HepG2 (cell line): Measurements from ENCODE around the gene PXDC1. TPM values are rescaled to one million over a fixed set of nuclear protein-coding genes. Genes with fewer than 3 reads are reported as not detected.

ENCODE experiments used
- AGO2 ChIP-seq: fragments of 200-400 bp; formaldehyde crosslinking; optimal IDR thresholded peaks from 2 replicates; pipeline ENCODE3; 2017; ENCODE audit warnings: mild to moderate bottlenecking, low read depth, low read length, moderate library complexity
- ASH2L ChIP-seq: fragments of 300-600, 200-600 bp; sonication (generic); IDR thresholded peaks from 2 replicates; pipeline ENCODE4 v1.7.0; 2017; ENCODE audit warnings: low read depth, mild to moderate bottlenecking, moderate library complexity, mixed read lengths, low read length; ENCODE audit not compliant: insufficient read length
- CTCF ChIP-seq: sonication (generic); formaldehyde crosslinking; IDR thresholded peaks from 2 replicates; pipeline ENCODE4 v1.5.0; 2020; ENCODE audit warnings: mild to moderate bottlenecking, missing genetic modification reagents, moderate library complexity
- ELF3 ChIP-seq: IDR thresholded peaks from 2 replicates; pipeline ENCODE4 v1.6.1; 2016; ENCODE audit warnings: missing genetic modification reagents, missing compliant biosample characterization
- EP300 ChIP-seq, 3 experiments: sonication (generic) in 1 of 3; formaldehyde crosslinking in 1 of 3; IDR thresholded peaks; 2 replicates each; pipeline versions ENCODE4 v1.5.1 to v1.6.1; 2011 to 2020; ENCODE audit warnings: low read depth in 2 of 3, low read length in 2 of 3, borderline replicate concordance in 1 of 3, improper control_type of control experiment in 1 of 3, mild to moderate bottlenecking in 1 of 3, missing genetic modification reagents in 1 of 3, moderate library complexity in 1 of 3
- FOXM1 ChIP-seq: sonication (generic); formaldehyde crosslinking; IDR thresholded peaks from 2 replicates; pipeline ENCODE4 v1.5.0; 2020; ENCODE audit warnings: missing genetic modification reagents
- GABPB1 ChIP-seq: IDR thresholded peaks from 2 replicates; pipeline ENCODE4 v1.6.1; 2016; ENCODE audit warnings: mild to moderate bottlenecking, missing genetic modification reagents, moderate library complexity, missing compliant biosample characterization
- GATAD2A ChIP-seq: IDR thresholded peaks from 2 replicates; pipeline ENCODE4 v1.6.1; 2016
- HNRNPK ChIP-seq: fragments of 200-400 bp; formaldehyde crosslinking; IDR thresholded peaks from 2 replicates; pipeline ENCODE4 v1.6.1; 2018; ENCODE audit warnings: low read length, low read depth, moderate library complexity, mild to moderate bottlenecking; ENCODE audit not compliant: poor library complexity, severe bottlenecking
- KDM2A ChIP-seq: sonication (generic); formaldehyde crosslinking; IDR thresholded peaks from 2 replicates; pipeline ENCODE4 v1.4.0; 2020; ENCODE audit warnings: low read depth, missing genetic modification reagents, borderline replicate concordance
- NRL ChIP-seq: sonication (generic); formaldehyde crosslinking; IDR thresholded peaks from 2 replicates; pipeline ENCODE4 v1.5.0; 2020; ENCODE audit warnings: missing genetic modification reagents, mild to moderate bottlenecking, moderate library complexity, borderline replicate concordance
- PTBP1 ChIP-seq: fragments of 200-400 bp; formaldehyde crosslinking; IDR thresholded peaks from 2 replicates; pipeline ENCODE4 v1.6.1; 2018; ENCODE audit warnings: low read length, low read depth; ENCODE audit not compliant: poor library complexity, severe bottlenecking
- RBFOX2 ChIP-seq: fragments of 200-400 bp; formaldehyde crosslinking; IDR thresholded peaks from 2 replicates; pipeline ENCODE4 v1.6.1; 2017; ENCODE audit warnings: low read depth, mild to moderate bottlenecking, low read length
- SALL2 ChIP-seq: sonication (generic); formaldehyde crosslinking; IDR thresholded peaks from 2 replicates; pipeline ENCODE4 v1.8.1; 2023; ENCODE audit warnings: mild to moderate bottlenecking, missing genetic modification reagents, inconsistent platforms
- SP4 ChIP-seq: sonication (generic); formaldehyde crosslinking; IDR thresholded peaks from 2 replicates; pipeline ENCODE4 v1.8.1; 2023; ENCODE audit warnings: mild to moderate bottlenecking, missing genetic modification reagents
- THYN1 ChIP-seq: sonication (generic); formaldehyde crosslinking; IDR thresholded peaks from 2 replicates; pipeline ENCODE4 v1.8.1; 2023; ENCODE audit warnings: low read depth, mild to moderate bottlenecking, moderate library complexity, missing genetic modification reagents, borderline replicate concordance
- WIZ ChIP-seq: sonication (generic); formaldehyde crosslinking; IDR thresholded peaks from 2 replicates; pipeline ENCODE4 v1.5.1; 2020; ENCODE audit warnings: mild to moderate bottlenecking, missing genetic modification reagents
- ZBTB20 ChIP-seq: sonication (generic); formaldehyde crosslinking; IDR thresholded peaks from 2 replicates; pipeline ENCODE4 v1.8.1; 2023; ENCODE audit warnings: missing genetic modification reagents, low read depth, mild to moderate bottlenecking, borderline replicate concordance
- ZMAT5 ChIP-seq: sonication (generic); formaldehyde crosslinking; IDR thresholded peaks from 2 replicates; pipeline ENCODE4 v1.5.0; 2020; ENCODE audit warnings: mild to moderate bottlenecking, low read depth, missing genetic modification reagents, borderline replicate concordance
- ZNF317 ChIP-seq: sonication (generic); formaldehyde crosslinking; IDR thresholded peaks from 2 replicates; pipeline ENCODE4 v1.5.0; 2020; ENCODE audit warnings: mild to moderate bottlenecking, missing genetic modification reagents
- ZNF562 ChIP-seq: sonication (generic); formaldehyde crosslinking; IDR thresholded peaks from 2 replicates; pipeline ENCODE4 v1.8.0; 2022; ENCODE audit warnings: missing genetic modification reagents, borderline replicate concordance
- ZNF670 ChIP-seq: sonication (generic); formaldehyde crosslinking; IDR thresholded peaks from 2 replicates; pipeline ENCODE4 v1.8.0; 2022; ENCODE audit warnings: mild to moderate bottlenecking, missing genetic modification reagents, borderline replicate concordance
- ZNF674 ChIP-seq: sonication (generic); formaldehyde crosslinking; IDR thresholded peaks from 2 replicates; pipeline ENCODE4 v1.5.0; 2020; ENCODE audit warnings: low read depth, mild to moderate bottlenecking, missing genetic modification reagents
- ZNF7 ChIP-seq: IDR thresholded peaks from 2 replicates; pipeline ENCODE4 v1.6.1; 2016; ENCODE audit warnings: missing biosample characterization, missing genetic modification reagents
- ZNF720 ChIP-seq: sonication (generic); formaldehyde crosslinking; IDR thresholded peaks from 2 replicates; pipeline ENCODE4 v1.4.0; 2020; ENCODE audit warnings: missing genetic modification reagents
- ZNF724P ChIP-seq: sonication (generic); formaldehyde crosslinking; IDR thresholded peaks from 2 replicates; pipeline ENCODE4 v1.8.0; 2022; ENCODE audit warnings: missing genetic modification reagents, borderline replicate concordance
- polyA plus RNA-seq, 8 experiments: library from polyadenylated mRNA; depleted of rRNA in 3 of 8; stranded (reverse) in 7 of 8; unstranded in 1 of 8; fragments of >200 nt; fragmentation: Illumina TruSeq in 4 of 8; extraction: Trizol in 4 of 8; gene quantifications; 2 replicates each; pipeline versions ENCODE4 v1.2.1 to v1.2.3, GENCODE V29; 2011 to 2016; ENCODE audit warnings: low read depth in 4 of 8, missing spikeins in 1 of 8, mixed read lengths in 1 of 8; ENCODE audit not compliant: insufficient read depth in 1 of 8
- total RNA-seq, 5 experiments: library from RNA; depleted of rRNA; stranded (reverse); fragments of >200 nt; fragmentation: Illumina TruSeq; extraction: Trizol; gene quantifications; 2 replicates each; pipeline ENCODE4 v1.2.3, GENCODE V29; 2016; ENCODE audit warnings: low read depth in 1 of 5
- TF ChIP-seq, protein P1 (sequence below): IDR thresholded peaks from 2 replicates; pipeline ENCODE4 v1.6.1; 2016; ENCODE audit warnings: missing genetic modification reagents, missing compliant biosample characterization

The PXDC1 gene
- total and polyA plus RNA-seq, 2 of the 13 experiments (the other 11 are each of a cell fraction or from before 2014, with no cell fraction given) = 32.4 to 34.7 TPM

DNA sequence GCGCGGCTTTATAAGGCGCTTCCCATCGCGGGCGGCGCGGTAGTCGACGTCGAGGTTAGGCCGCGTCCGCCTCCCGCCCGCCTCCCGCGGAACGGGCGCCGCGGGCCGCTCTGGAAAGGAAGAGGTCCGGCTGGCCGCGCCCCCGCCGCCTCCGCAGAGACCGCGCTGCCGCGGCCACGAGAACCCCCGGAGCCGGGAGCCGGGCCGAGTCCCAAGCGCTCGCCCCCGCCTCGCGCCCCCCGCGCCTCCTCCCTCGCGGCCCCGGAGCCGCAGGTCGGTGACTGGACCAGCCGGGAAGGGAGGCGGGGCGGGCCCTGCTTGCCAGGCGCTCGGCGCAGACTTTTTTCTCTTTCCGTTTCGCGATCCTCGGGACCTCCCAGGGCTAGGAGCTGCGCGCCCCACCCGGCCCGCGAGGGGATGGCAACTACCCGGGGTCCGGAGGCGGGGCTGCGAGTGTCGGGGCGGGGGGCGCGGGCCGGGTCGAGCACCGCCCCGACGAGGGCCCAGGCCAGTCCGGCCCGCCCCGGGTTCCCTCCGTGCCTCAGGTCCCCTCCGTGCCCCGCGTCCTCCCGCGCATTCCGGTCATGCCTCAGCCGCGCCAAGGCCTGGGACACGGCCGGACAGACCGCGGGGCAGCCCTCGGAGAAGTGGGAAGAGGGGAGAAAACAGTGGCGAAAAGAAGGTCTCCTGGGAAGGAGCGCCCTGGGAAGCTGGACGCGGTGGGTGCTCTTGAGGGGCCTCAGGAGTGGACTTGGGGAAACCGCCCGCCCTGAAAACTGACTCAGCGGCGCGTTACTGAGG lies 417 bp upstream of the PXDC1 start (continued):
- peak; percentile 48; the same call in 1 of the 2 replicates for TF ChIP-seq THYN1 (CRISPR knock-in tag)
- TF ChIP-seq ZNF720 (CRISPR knock-in tag) = peak; percentile 78; the same call in 1 of the 2 replicates
- TF ChIP-seq ZNF670 = 0 out of 2 replicates have a peak, but pooled peaks have one; percentile 9
- TF ChIP-seq KDM2A (CRISPR knock-in tag) = peak; percentile 93
- 0 out of 2 replicates have a peak, but pooled peaks have one; percentile 4 for TF ChIP-seq ZNF562
- peak; percentile 84 for TF ChIP-seq GABPB1 (CRISPR knock-in tag)
- peak; percentile 64; the same call in 1 of the 2 replicates for TF ChIP-seq ZNF674 (CRISPR knock-in tag)
- no peak for TF ChIP-seq ZNF724P
- TF ChIP-seq GATAD2A (CRISPR knock-in tag) = peak; percentile 32; the same call in 1 of the 2 replicates
- TF ChIP-seq WIZ (CRISPR knock-in tag) = no peak
- no peak for TF ChIP-seq SP4 (CRISPR knock-in tag)
- TF ChIP-seq AGO2 = peak; percentile 67
- TF ChIP-seq, protein P1, sequence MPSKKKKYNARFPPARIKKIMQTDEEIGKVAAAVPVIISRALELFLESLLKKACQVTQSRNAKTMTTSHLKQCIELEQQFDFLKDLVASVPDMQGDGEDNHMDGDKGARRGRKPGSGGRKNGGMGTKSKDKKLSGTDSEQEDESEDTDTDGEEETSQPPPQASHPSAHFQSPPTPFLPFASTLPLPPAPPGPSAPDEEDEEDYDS = peak; percentile 51
- TF ChIP-seq ZNF7 = 0 out of 2 replicates have a peak, but pooled peaks have one; percentile 59
- peak; percentile 26 for TF ChIP-seq HNRNPK
- TF ChIP-seq ASH2L = peak; percentile 76
- TF ChIP-seq CTCF = peak; percentile 55
- TF ChIP-seq NRL (CRISPR knock-in tag) = peak; percentile 65; the same call in 1 of the 2 replicates
- no peak for TF ChIP-seq ZMAT5 (CRISPR knock-in tag)
- 0 out of 2 replicates have a peak, but pooled peaks have one; percentile 6 for TF ChIP-seq ZBTB20 (CRISPR knock-in tag)
- TF ChIP-seq FOXM1 (CRISPR knock-in tag) = no peak
- peak; percentile 81 for TF ChIP-seq RBFOX2
- TF ChIP-seq SALL2 (CRISPR knock-in tag) = 0 out of 2 replicates have a peak, but pooled peaks have one; percentile 40
- no peak for TF ChIP-seq ZNF317 (CRISPR knock-in tag)
- TF ChIP-seq ELF3 (CRISPR knock-in tag) = peak; percentile 68
- TF ChIP-seq PTBP1 = peak; percentile 57
- TF ChIP-seq EP300 (IDR thresholded peaks at IDR 0.05; ENCODE audit: low read depth in 2 of 2, low read length in 2 of 2) = no peak
- TF ChIP-seq EP300 (CRISPR knock-in tag; IDR thresholded peaks at IDR 0.05; ENCODE audit: borderline replicate concordance) = peak; percentile 29; the same call in 1 of the 2 replicates
